GM19023 (cell line): ENCODE data around the gene TEX264.
A peak's percentile ranks its signal among the peaks of the same experiment; 100 is the strongest.
"Not testable (repeated sequence)": the region's sequence is repeated elsewhere in the genome, so short reads cannot be mapped to it uniquely, and the experiment has no call there.

Experiments used
- ATAC-seq: cut with Tn5 transposase; IDR thresholded peaks from one replicate; pipeline ENCODE4 v1.9.1; 2021; ENCODE audit warnings: mild to moderate bottlenecking, moderate library complexity; ENCODE audit not compliant: unreplicated experiment

TEX264 gene

DNA sequence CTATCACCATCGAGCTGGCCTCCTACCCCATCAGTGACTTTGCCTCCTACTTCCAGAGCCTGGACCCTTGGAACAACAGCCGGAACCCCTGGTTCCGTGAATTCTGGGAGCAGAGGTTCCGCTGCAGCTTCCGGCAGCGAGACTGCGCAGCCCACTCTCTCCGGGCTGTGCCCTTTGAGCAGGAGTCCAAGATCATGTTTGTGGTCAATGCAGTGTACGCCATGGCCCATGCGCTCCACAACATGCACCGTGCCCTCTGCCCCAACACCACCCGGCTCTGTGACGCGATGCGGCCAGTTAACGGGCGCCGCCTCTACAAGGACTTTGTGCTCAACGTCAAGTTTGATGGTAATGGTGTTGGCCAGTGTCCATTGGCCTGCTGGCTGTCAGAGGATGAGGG is 41.9 kb downstream of the TEX264 start:
- ATAC-seq: no peak

DNA sequence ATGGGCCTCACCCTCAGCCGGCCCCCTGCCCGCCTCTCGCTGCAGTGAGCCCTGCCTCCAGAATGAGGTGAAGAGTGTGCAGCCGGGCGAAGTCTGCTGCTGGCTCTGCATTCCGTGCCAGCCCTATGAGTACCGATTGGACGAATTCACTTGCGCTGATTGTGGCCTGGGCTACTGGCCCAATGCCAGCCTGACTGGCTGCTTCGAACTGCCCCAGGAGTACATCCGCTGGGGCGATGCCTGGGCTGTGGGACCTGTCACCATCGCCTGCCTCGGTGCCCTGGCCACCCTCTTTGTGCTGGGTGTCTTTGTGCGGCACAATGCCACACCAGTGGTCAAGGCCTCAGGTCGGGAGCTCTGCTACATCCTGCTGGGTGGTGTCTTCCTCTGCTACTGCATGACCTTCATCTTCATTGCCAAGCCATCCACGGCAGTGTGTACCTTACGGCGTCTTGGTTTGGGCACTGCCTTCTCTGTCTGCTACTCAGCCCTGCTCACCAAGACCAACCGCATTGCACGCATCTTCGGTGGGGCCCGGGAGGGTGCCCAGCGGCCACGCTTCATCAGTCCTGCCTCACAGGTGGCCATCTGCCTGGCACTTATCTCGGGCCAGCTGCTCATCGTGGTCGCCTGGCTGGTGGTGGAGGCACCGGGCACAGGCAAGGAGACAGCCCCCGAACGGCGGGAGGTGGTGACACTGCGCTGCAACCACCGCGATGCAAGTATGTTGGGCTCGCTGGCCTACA is 44.4 kb downstream of the TEX264 start:
- ATAC-seq: no peak

DNA sequence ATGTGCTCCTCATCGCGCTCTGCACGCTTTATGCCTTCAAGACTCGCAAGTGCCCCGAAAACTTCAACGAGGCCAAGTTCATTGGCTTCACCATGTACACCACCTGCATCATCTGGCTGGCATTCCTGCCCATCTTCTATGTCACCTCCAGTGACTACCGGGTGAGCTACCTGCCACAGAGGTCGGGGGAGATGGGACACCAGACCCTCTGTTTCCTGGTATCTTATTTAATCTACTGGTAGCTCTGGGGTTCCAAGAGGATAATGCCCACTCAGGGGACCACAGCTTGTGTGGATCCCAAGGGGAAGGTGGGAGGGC is 44.9 kb downstream of the TEX264 start:
- no peak for ATAC-seq

DNA sequence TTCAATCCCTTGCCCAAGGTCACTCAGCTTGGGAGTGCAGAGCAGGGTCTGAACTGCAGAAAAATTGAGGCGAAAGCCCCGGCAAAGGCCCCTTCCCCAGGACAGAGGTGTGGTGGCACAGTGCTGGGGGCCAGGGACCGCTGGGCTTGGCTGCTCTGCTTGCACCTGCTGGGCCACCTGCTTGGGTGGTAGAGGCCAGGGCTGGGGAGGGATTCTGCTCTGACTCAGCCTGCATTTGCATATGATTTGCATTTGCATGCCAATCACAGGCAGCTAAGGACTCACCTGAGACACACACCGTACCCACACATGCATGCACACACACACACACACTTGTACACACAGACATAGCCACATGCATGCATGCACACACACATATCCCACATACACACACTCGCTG is 45.8 kb downstream of the TEX264 start:
- ATAC-seq: no peak

DNA sequence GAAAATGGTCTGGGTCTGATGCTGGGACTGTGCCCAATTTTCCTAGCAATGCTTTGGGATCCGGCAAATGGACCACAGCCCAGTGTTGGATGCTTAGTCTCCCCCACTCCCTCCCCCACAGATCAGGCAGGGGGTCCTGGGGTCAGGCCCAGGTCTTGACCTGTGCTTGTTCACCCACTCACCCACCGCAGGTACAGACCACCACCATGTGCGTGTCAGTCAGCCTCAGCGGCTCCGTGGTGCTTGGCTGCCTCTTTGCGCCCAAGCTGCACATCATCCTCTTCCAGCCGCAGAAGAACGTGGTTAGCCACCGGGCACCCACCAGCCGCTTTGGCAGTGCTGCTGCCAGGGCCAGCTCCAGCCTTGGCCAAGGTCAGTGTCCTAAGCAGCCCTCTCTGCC is 46.4 kb downstream of the TEX264 start:
- ATAC-seq: no peak

DNA sequence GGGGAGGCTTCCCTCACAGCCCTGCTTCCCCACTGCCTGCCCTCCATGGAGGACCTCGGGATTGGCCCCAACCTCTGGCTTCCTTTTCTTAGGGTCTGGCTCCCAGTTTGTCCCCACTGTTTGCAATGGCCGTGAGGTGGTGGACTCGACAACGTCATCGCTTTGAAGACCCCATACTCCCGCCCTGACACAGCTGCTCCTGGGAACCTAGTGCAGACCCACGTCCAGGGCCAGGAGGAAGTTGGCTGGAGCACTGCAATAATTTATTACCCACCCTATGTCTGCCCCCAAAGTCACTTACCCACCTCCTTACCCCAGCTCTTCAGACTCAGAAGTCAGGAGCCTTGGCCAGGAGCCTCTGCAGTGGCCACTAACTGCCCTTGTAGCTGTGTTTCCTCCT is 46.9 kb downstream of the TEX264 start:
- no peak for ATAC-seq

DNA sequence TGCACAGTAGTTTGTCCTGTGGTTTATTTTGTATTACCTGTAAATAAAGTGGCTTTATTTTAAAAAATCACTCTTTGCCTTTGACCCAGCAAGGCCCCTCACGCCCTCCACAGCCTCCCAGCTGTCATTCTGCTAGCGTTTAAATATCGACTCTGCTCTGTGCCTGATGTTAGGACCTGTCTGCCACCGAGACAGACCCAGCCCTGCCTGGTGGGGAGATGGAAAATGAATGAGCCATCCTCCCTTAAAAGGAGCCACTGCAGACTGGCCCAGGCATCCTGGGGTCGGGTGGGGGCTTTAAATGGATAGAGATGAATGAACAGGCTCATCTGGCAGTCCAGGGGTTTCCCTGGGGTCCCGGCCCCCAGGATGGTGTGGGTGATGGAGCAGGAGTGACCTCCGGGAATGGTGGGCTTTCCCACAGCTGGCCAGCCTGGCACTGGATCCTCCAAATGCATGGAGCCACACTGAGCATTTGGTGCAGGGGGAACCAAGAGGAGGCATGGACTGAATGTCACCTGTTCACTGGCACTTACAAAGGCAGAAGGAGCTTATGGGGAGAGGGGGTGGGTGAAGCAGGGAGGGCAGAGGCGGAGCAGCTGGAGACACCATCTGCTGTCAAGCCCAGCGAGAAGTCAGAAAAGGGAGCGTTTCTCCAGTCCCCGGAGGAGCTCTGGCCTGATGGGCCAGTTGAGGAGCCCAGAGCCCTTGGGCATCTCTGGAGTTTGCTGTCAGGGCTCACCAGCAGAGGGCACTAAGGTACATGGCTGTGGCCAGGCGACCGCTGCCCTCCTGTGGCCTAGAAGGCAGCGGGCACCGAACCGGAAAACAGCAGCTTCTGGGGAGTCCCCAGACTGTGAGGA is 47.7 kb downstream of the TEX264 start:
- peak; percentile 51 for ATAC-seq

DNA sequence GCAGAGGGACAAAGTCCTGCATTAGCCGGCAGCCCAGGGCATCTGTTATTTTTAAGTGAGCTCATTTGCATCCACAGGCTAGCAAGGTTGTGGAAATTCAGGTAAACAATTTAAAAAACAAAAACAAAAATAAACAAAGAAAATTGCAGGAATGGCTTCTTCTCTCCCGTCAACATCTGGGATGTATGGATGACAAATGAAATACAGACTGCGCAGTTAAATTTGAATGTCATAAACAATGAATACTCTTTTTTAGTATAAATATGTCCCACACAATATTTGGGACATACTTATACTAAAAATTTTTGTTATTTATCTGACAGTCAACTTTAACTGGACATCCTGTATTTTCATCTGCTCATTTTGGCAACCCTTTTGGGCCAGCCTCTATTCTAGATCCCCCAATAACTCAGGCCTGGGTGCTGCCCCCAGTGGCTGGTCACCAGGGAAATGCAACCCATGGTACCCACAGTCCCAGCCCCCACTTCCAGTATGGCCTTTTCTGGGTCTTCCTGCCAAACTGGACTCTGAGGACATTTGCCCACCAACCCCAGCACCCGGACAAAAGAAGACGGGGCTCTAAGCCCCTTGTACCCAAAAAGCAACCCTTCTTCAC is 48.5 kb downstream of the TEX264 start:
- no peak for ATAC-seq

DNA sequence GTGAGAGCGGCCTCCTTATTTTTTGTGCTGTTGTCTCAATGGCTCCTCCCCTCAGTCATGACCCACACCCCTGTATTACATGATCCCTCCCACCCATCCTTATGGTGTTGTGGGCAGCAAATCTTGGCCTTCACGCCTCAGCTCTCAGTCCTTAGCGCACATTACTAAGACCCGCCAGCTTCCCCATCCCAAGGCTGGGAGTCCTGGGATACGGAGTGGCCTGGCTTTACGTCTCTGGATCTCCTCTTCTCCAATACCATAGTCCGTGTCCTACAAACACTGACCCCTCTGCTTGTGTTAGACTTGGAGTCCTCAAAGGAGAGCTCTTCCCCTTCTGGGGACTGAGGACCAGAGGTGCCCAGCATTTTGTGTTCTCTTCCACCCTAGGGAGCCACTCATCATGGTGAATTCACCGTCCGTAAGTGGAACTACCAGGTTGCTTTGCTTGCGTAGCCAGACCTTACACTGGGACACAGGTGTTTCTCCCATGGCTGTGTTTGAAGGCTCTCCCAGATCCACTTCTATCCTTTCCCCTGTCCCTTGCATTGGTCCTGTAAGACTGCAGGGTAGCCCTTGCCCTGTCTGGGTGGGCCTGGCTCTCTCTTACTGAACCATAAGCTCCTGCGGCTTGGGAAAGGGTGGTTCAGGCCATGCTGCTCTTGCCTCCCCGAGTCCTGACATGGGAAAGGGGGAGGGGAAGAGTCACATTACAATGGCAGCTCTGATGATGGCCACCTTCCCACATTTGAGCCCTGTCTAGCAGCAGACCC is 49.4 kb downstream of the TEX264 start:
- no peak for ATAC-seq

DNA sequence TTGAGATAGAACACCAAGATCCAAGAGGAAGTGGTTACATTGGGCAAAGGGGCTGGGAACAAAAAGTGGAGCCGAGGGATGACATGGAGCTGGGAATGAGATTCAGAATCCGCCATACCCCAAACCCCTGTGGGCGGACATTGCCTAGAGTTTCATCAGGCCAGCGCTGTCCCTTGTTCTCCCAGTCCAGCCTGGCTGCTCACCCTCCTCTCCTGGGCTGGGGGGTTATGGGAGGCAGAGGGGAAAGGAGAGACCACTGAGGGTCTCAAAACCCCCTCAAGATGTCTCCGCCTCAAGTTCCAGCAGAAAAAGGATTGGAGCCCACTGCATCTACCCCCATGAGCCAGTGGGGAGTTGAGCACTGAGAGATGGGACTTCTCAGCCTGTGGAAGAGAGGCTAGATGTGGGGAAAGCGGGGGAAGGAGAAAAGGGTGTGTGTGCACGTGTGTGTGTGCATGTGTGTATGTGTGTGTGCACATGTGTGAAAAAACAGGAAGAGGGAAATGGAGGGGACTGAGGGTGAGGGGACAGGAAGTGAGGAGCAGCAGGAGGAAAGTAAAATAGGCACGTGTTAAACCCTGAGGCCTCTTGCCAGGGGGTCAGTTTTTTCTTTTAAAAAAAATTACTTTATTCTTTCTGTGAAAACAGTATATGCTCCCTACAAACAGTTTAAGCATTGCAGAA is 50.2 kb downstream of the TEX264 start:
- no peak for ATAC-seq

DNA sequence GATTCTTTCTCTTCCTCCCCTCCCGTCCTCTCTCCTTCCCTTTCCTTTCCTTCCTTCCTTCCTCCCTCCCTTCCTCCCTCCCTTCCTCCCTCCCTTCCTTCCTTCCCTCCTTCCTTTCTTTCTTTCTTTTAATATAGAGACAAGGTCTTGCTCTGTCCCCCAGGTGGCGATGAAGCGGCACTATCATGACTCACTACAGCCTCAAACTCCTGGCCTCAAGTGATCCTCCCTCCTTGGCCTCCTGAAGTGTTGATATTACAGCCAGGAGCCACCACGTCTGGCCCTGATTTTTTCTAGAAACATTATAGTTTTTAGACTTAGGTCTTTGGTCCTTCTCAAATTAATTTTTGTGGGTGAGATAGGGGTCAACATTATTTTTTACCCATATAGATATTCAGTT is 51.3 kb downstream of the TEX264 start:
- ATAC-seq: no peak

DNA sequence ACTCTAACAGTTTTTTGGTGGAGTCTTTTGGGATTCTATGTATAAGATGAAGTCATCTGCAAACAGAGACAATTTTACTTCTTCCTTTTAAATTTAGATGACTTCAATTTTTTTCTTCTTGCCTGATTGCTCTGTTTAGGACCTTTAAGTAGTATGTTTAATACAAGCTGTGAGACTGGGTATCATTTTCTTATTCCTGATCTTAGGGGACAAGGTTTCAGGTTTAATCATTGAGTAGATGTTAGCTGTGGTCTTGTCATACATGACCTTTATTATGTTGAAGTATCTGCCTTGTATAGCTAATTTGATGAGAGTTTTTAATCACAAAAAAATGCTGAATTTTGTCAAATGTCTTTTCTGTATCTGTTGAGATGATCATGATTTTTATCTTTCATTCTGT is 56.4 kb downstream of the TEX264 start:
- ATAC-seq: no peak

DNA sequence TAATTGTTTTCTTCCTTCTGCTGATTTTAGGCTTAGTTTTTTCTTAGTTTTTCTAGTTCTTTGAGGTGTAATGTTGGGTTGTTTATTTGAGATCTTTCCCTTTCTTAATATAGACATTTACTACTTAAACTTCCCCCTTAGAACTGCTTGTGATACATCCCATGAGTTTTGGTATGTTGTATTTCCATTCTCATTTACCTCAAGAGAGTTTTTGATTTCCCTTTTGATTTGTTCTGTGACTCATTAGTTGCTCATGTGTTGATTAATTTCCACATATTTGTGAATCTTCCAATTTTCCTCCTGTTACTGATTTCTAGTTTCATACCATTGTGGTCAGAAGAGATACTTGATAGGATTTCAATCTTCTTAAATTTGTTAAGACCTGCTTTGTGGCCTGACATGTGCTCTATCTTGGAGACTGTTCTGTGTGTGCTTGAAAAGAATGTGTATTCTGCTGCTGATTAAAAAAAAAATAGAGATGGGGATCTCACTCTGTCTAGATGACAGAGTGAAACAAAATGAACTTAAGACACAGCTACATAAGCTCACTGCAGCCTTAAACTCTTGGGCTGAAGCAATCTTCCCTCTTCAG is 58.1 kb downstream of the TEX264 start:
- no peak for ATAC-seq

DNA sequence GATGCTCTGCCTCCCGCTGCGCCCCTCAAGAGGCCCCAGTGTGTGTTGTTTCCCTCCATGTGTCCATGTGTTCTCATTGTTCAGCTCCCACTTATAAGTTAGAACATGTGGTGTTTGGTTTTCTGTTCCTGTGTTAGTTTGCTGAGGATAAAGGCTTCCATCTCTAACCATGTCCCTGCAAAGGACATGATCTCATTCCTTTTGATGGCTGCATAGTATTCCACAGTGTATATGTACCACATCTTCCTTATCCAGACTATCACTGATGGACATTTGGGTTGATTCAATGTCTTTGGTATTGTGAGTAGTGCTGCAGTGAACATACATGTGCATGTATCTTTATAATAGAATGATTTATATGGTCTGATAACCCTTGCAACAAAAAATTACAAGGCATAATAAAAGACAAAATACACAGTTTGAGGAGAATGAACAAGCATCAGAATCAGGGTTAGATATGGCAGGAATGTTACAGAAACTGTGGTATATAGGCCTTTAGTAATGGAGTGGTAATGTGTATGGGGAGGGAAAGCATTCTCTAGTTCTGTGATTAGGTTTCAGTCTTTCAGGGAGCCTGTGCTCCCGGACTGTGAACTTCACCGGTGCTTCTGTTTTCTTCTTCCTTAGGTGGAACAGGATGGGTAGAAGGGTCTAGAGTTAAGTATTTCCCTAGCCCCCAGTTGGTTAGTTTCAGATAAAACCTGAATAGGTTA is 63.0 kb downstream of the TEX264 start:
- no peak for ATAC-seq

DNA sequence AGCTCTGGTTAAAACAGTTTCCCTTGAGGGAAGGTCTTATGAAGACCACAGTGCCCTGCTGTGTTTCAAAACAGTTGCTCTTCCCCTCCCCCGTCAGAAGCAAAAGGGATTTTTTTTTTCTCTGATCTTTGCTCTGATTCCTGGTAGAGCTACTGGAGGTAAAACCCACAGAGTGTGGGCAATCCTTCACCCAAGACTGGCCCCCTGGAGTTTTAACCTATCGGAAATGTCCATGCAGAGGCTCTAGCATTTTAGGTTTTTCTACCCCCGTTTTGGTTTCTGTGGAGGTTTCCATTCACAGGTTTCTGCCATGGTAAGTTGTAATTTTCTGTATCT is 63.5 kb downstream of the TEX264 start:
- no peak for ATAC-seq

DNA sequence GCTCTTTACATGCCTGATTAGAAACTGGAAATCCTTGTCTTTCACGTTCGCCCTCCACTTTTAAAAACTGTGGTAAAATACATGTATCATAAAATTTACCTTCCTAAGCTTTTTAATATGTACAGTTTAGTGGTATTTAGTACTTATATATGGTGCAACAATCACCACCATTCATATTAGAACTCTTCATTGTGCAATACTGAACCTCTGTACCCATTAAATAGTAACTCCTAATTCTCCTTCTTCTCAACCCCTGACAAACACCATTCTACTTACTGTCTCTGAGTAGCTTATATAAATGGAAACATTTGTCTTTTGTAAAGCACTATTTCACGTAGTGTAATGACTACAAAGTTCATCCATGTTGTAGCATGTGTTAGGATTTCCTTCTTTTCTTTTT is 64.0 kb downstream of the TEX264 start:
- no peak for ATAC-seq

DNA sequence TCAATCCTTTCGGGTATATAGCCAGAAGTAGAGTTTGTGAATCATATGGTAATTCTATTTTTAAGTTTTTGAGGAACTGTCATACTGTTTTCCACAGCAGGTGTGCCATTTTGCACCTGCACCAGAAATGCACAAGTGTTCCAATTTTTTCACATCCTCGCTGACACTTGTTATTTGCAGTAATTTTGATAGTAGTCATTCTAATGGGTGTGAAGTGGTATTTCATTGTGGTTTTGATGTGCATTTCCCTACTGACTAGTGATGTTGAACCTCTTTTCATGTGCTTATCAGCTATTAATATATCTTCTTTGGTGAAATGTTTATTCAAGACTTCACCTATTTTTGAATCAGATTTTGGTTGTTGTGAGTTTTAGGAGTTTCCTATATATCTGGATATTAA is 64.9 kb downstream of the TEX264 start:
- no peak for ATAC-seq

DNA sequence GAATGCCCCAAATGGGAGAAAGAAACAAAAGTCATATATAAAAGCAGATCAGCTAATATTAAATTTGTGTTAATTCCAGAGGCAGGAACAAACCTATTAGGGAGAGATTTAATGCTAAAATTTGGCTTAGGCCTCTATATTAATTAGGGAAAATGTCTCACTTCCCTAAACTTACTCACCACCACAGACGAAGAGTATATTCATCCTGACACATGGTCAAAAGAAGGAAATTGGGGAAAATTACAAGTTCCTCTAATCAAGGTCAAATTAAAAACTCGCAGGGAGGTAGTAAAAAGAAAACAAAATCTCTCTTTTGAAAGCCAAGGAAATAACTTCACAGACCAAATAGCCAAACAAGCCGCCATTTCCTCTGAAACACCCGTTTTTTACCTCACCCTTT is 68.1 kb downstream of the TEX264 start:
- ATAC-seq: no peak

DNA sequence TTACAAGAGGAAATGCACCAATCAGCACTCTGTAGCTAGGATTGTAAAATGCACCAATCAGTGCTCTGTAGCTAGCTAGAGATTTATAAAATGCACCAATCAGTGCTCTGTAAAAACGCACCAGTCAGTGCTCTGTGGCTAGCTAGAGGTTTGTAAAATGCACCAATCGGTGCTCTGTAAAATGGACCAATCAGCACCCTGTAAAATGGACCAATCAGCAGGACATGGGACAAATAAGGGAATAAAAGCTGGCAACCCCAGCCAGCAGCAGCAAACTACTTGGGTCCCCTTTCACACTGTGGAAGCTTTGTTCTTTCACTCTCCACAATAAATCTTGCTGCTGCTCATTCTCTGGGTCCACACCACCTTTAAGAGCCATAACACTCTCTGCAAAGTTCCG is 71.3 kb downstream of the TEX264 start:
- ATAC-seq: not testable (repeated sequence)

DNA sequence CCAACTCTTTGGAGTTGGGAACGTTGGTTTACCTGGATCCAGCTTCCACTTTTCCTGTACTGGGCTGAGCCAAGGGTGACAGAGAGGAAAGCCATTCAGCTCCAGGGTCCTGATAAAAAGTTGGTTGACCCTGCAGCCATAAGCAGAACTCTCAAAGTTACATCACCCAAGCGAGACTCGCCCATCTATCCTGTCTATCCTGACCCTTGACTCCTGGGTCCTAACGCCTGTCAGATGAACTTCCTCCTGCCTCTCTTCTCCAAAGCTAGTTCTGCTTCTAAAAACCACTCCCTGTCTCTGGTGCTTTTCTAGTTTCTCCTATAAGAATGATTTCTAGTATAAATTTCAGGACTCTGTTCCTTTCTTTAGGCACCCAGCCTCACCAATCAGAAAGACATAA is 71.9 kb downstream of the TEX264 start:
- not testable (repeated sequence) for ATAC-seq
